Stimulated activated CD4-positive, alpha-beta T cell treated with anti-CD3 and anti-CD28 coated beads, Interleukin-1b, Interleukin-23, amount 100 ng/mL, for 4 hours (primary cell): ENCODE data around the gene SLC9A4.

Experiments
- DNase-seq, 2 donors: peaks; one replicate each; pipeline ENCODE4 v3.0.0-alpha.2; 2020; ENCODE audit warnings: low read depth in 2 of 2

Gene SLC9A4

DNA sequence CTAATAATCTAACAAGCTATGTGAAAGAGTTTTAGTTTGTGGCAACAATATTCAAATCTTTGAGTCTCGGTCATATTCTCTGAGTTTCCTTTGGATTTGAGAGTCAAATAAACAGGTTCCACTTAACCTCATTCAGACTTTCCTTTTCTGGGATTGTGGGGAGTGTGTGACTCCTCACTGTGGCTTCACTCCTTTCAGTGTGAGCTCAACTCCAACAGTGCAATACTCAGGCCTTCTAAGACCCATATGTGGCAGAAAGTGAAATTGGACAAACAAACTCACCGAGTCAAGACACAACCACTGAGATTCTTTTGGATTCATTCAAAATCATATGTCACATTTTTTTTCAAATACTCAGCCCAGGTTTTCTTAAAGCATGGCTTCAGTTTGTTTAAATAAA lies 25.4 kb downstream of the SLC9A4 start:
- no peak for DNase-seq

DNA sequence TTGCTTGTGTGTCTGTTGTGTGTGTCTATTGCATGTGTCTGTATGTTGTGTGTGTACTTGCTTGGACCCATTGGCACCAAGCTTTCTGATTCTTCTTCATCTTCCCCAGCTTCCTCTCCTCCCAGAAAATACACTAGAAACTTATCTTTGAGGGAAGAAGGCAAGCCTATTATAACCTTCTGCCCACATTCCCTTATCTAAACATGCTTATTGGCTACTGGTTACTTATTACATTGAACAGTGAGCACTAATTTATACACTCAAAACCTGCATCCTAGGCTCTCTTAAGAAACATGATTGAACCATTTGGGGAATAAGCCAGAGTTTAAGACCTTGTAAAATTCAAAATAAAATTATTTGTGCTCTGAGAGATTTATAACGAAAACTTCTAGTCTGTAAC lies 26.5 kb downstream of the SLC9A4 start:
- no peak for DNase-seq

GRCh38 chr2:102502576-102502975 lies 29.6 kb downstream of the SLC9A4 start:
- DNase-seq: no peak

DNA sequence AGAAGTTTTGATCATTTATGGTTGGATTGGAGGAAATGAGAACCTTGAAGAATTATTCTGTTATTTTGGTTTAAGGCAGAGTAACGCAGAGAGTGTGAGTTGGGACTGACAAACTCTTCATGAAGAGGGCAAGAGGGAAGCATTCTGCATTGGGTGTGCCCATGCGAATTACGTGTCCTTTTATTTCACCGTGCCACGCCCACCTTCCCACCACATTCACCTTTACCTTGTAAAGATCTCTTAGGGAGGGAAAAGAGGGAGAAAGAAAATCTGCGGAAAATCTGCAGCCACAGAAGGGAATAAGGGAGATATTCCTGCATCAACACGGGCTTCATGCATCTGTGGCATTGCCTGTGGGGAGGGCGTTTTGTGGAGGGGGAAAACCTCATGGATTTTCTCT lies 31.8 kb downstream of the SLC9A4 start:
- no peak for DNase-seq

DNA sequence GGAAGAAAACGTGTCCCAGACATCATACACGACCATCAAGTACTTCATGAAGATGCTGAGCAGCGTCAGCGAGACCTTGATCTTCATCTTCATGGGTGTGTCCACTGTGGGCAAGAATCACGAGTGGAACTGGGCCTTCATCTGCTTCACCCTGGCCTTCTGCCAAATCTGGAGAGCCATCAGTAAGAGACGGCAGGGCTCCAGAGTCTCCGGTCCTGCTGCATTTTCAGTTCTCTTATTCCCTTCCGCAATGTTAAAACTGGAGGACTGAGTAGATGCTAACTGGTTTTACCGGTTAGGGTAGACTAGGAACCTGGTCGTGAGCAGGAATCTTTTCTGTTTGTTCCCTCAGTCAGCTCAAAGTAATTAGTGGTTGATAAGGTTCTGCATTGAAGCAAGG lies 32.3 kb downstream of the SLC9A4 start:
- no peak for DNase-seq

DNA sequence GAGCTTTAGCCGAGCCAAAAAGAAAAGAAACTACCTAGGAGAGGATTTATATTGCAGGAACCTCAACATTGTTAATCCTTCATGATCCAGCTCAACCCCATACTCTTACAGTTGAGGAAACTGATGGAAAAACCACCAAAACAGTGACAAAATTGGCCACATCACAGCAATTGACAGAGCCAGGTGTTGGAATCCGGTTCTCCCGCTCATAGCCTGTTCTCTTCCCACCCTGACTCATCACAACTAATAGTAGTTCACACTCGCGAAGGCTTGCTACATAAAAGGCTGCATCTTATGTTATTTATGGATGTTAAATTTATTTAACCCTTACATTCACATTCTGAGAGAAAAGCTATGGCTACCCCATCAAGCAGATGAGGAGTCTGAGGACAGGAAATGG lies 33.7 kb downstream of the SLC9A4 start:
- DNase-seq: no peak

- DNase-seq: no peak
Observed at GRCh38 chr2:102508863-102509262, 35.8 kb downstream of the SLC9A4 start.

GRCh38 chr2:102509749-102510148 lies 36.7 kb downstream of the SLC9A4 start:
- DNase-seq: no peak

DNA sequence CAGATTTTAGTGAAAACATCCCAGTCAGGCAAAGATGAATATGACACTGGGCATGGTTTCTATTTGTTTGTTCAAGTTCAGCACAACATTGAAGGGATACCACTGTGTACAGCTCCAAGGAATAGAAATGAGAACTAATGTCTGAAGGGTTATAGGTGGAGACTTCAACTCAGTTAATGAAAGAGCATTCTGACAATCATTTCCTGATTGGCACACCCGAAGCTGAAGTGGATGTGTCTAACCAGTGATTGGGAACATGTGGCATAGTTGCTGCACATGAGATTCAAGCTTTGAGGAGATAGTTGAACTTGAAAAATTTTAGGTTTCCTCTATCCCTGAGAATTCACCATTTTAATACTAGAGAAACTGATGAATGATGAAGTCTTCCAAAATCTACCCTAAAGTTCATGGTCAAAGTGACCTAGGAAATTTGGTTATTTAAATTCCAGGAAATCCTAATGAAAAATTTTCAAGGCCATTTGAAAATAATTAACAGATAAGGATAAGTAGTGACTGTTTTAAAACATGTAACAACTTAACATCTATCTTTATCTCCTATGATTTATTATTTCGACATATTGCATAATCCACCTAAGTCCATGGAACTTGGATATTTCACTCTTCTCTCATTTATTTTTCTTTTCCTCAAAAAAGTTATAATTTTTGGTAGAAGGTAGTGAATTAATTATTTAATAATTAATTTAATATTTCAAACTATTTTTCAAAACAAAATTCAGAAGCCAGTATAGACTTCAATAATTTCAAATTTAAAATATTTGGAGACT lies 38.0 kb downstream of the SLC9A4 start:
- DNase-seq: no peak

DNA sequence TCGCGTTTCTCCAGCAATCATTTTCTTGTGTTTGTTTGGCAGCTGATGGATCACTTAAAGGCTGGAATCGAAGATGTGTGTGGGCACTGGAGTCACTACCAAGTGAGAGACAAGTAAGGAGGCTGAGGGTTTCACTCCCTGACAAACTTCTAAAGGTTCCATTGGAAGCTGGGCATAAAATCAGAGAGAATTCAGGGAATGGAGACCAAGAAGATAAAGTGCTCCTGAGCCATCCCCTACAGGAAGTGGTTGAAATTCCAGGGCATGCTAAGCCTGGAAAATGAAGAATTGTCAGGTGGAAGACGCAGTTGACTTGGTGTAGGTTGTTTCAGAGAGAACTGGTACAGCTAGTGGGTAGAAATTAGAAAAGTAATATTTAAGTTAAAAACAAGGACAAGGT lies 39.1 kb downstream of the SLC9A4 start:
- DNase-seq: no peak

GRCh38 chr2:102513355-102513939 lies 40.4 kb downstream of the SLC9A4 start:
- DNase-seq: no peak

DNA sequence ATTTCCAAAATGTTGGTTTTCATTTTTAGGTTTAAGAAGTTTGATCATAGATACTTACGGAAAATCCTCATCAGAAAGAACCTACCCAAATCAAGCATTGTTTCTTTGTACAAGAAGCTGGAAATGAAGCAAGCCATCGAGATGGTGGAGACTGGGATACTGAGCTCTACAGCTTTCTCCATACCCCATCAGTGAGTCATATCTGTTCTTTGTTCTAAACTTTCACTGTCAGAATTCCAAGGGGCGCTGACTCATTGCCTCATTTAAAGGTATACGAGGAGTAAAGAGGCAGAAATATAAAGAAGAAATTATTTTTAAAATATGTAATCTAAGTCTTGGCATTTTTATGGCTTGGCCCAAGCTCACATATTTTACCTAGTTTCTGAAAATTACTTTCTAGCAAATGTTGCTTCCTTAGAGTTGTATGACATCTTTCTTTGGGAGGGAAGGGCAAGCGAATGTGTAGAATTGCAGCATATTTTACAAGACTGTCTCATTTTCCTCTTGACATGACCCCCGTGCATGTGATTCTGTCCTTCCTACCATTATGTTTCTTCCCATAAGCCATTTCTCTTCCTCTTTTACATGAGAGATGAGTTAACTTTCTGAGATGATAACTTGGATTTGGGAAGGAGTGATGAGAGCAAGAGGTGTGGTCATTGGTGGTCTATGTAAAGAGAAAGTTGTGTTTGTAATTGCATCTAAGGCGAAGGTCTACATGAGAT lies 41.2 kb downstream of the SLC9A4 start:
- DNase-seq: no peak

GRCh38 chr2:102515851-102516250 lies 42.8 kb downstream of the SLC9A4 start:
- no peak for DNase-seq

- DNase-seq: no peak
Observed at GRCh38 chr2:102518170-102518569, 45.1 kb downstream of the SLC9A4 start.

DNA sequence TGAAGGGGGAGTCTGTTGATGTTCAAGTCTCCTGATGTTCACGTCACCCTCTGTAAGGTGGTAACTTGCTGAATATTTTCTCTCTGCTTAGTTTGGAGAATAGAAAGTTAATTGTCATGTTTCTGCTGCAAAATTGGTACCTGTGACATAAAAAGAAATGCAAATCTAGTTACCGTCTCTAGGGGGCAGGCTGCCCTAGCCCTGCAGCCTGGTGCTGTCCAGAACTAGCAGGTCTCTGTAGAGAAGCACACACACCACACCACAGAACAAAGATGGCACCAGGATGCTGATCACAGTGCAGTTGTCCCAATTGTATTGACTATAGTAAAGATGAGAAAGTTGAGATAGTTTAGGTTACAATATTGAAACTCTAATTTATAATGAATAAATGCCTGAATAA lies 47.0 kb downstream of the SLC9A4 start:
- no peak for DNase-seq

- DNase-seq: no peak
Observed at GRCh38 chr2:102520801-102521200, 47.8 kb downstream of the SLC9A4 start.

- DNase-seq: no peak
Observed at GRCh38 chr2:102522162-102522561, 49.1 kb downstream of the SLC9A4 start.

- no peak for DNase-seq
Observed at GRCh38 chr2:102522890-102523289, 49.9 kb downstream of the SLC9A4 start.

DNA sequence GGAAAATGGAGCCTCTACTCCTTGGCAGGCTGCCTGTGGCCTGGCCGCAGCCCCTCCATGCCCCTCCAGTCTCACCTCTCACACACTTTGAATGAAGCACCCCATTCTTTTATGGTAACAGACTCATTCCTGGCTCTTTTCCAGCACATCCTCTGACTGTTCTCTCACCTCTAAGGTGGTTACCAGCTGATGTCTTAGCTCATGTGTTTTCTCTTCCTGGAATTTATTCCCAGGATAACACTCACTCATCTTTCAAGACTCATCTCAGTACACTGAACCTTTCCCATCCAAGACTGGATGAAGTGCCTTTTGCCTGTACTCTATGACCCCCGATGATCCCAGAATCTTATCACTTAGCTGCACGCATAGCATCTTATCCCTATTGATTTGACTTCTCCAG lies 50.6 kb downstream of the SLC9A4 start:
- DNase-seq: no peak

DNA sequence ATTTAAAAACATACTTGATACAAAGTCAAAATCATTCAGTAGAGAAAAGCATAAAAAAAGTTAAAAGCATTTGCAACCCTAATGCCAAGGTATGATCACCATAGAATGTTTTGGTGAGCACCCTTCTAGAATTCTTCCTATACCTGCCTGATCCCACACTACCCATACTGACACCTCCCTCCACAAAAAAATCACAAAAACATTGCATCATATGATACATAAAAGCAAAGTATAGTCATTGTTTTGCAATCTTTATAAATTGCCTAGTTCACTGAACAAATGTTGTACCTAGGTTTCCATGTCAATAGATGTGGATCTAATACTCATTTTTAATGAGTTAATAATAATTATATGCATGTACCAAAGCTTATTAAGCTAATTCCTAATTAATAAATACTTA lies 54.1 kb downstream of the SLC9A4 start:
- no peak for DNase-seq

- no peak for DNase-seq
Observed at GRCh38 chr2:102538491-102538890, 65.5 kb downstream of the SLC9A4 start.

DNA sequence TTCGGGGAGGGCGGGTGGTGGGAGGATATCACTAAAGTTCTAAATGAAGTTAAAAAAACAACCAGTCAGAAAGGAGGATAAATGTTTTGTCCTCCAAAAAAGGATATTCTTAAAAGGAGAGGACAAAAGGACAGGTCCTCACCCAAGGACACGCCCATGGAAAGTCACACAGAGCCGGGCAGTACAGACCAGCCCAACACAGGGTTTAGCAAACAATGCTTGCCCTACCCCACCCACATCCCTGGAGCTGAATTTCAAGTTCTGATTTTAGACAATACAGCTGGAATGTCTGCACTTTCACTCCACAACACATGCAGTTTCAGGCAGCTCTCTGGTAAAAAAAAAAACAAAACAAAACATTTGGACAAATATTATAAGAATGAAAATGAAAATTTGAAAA lies 67.9 kb downstream of the SLC9A4 start:
- DNase-seq: no peak

DNA sequence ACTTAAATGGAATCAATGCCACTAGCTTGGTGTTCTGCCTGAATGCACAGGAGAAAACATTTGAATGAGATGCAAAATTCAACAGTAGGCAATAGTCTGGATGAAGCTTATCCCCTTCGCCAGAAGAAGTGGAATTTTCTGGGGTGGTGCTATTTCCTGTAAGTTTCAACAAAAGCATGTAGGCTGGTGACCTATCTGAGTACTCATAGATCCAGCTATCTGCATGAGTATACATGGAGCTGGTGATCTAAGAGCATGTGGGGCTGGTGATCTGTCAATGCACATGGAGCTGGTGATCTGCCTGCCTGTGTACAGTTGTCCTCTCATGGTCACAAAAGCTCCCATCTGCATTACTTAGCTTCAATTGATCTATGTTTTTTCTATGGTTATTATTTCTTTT lies 71.2 kb downstream of the SLC9A4 start:
- no peak for DNase-seq
